SU-DHL-6 (cell line): ENCODE measurements around the gene ITGA1.

Experiments
- H2AFZ ChIP-seq: fragments of 200-600 bp; sonication (generic); 2 replicates; pipeline ENCODE4 v1.6.1; 2014; ENCODE audit warnings: low read depth, mild to moderate bottlenecking, moderate library complexity, mixed read lengths, antibody characterized with exemption, low read length; ENCODE audit not compliant: severe bottlenecking
- H3F3A ChIP-seq: fragments of 200-600 bp; shearing (Covaris generic); 2 replicates; pipeline ENCODE4 v1.6.0; 2016; ENCODE audit warnings: antibody characterized with exemption, mild to moderate bottlenecking; ENCODE audit not compliant: insufficient read depth
- H3K27ac ChIP-seq: fragments of 200-600 bp; sonication (generic); 2 replicates; pipeline ENCODE4 v1.5.1; 2016; ENCODE audit warnings: low read depth, mild to moderate bottlenecking, low read length, moderate library complexity, mixed read lengths
- H3K27me3 ChIP-seq: fragments of 200-600 bp; sonication (generic), shearing (Covaris generic); 2 replicates; pipeline ENCODE4 v1.6.0; 2014; ENCODE audit warnings: mild to moderate bottlenecking, low read length
- H3K36me3 ChIP-seq: fragments of 200-600 bp; sonication (generic); 2 replicates; pipeline ENCODE4 v1.6.1; 2014; ENCODE audit warnings: mild to moderate bottlenecking, low read length, mixed read lengths
- H3K4me2 ChIP-seq: fragments of 300-600, 200-600 bp; shearing (Covaris generic), sonication (generic); 2 replicates; pipeline ENCODE4 v1.6.0; 2014; ENCODE audit warnings: low read length, low read depth, mild to moderate bottlenecking; ENCODE audit not compliant: poor library complexity, severe bottlenecking
- H3K4me3 ChIP-seq: fragments of 200-600 bp; sonication (generic); 2 replicates; pipeline ENCODE4 v1.5.1; 2014; ENCODE audit warnings: antibody characterized with exemption, low read length, mild to moderate bottlenecking, mixed read lengths; ENCODE audit not compliant: insufficient read depth, poor library complexity, severe bottlenecking
- H3K79me2 ChIP-seq: fragments of 200-600 bp; sonication (generic); 2 replicates; pipeline ENCODE4 v1.6.1; 2014; ENCODE audit warnings: mild to moderate bottlenecking, low read length, moderate library complexity; ENCODE audit not compliant: insufficient read depth
- H3K9ac ChIP-seq: fragments of 200-600 bp; sonication (generic); 2 replicates; pipeline ENCODE4 v1.7.0; 2014; ENCODE audit warnings: mild to moderate bottlenecking, low read length
- H3K9me2 ChIP-seq: fragments of 200-600 bp; sonication (generic); replicated peaks from 2 replicates; pipeline ENCODE4 v1.6.1; 2014; ENCODE audit warnings: low read length; ENCODE audit not compliant: insufficient read depth
- H3K9me3 ChIP-seq: fragments of 200-600 bp; sonication (generic); 2 replicates; pipeline ENCODE4 v1.6.1; 2014; ENCODE audit warnings: low read length, mixed read lengths; ENCODE audit not compliant: insufficient read depth
- H4K20me1 ChIP-seq: fragments of 200-600 bp; sonication (generic); 2 replicates; pipeline ENCODE4 v1.6.1; 2014; ENCODE audit warnings: low read depth, mild to moderate bottlenecking, antibody characterized with exemption, low read length, moderate library complexity, mixed read lengths
- EZH2phosphoT487 ChIP-seq: fragments of 200-600 bp; sonication (generic), shearing (Covaris generic); conservative IDR thresholded peaks from 2 replicates; pipeline ENCODE4 v1.6.1; 2018; ENCODE audit warnings: mild to moderate bottlenecking, antibody characterized with exemption, low read length, moderate library complexity, mixed read lengths
- TF ChIP-seq, protein P1 (sequence below): fragments of 200-600 bp; sonication (generic); IDR thresholded peaks from one replicate; pipeline ENCODE4 v1.5.1; 2017; ENCODE audit warnings: antibody characterized with exemption, mild to moderate bottlenecking, low read length, moderate library complexity; ENCODE audit not compliant: insufficient read depth, poor library complexity, severe bottlenecking

Gene ITGA1

DNA sequence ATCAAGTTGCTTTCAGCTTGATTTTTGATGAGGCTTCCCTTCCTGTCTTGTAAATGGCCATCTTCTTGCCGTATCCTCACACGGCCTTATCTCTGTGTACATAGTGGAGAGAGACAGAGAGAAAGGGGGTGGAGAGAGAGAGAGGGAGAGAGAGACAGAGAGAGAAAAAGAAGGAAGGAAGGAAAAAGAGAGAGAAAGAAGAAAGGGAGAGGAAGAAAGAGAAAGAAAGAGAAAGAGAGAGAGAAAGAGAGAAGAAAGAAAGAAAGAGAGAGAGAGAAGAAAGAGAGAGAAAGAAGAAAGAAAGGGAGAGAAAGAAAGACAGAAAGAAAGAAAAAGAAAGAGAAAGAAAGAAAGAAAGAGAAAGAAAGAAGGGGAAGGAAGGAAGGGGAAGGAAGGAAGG, 46.6 kb downstream of the ITGA1 start:
- Histone ChIP-seq H2AFZ (no peak overlapping the region), H3K27ac (no peak overlapping the region), H3K9me3 (no peaks in the 10 kb centered on the region), H3K79me2 (no peaks in the 10 kb centered on the region), H3F3A (no peaks in the 10 kb centered on the region), H3K4me2 (no peak overlapping the region), H3K9ac (no peak overlapping the region), H4K20me1 (no peaks in the 10 kb centered on the region), H3K36me3 (no peaks in the 10 kb centered on the region), H3K27me3 (no peaks in the 10 kb centered on the region), H3K4me3 (no peak overlapping the region), H3K9me2 (no peaks in the 10 kb centered on the region)
- TF ChIP-seq EZH2phosphoT487, result no peak
- TF ChIP-seq, protein P1, sequence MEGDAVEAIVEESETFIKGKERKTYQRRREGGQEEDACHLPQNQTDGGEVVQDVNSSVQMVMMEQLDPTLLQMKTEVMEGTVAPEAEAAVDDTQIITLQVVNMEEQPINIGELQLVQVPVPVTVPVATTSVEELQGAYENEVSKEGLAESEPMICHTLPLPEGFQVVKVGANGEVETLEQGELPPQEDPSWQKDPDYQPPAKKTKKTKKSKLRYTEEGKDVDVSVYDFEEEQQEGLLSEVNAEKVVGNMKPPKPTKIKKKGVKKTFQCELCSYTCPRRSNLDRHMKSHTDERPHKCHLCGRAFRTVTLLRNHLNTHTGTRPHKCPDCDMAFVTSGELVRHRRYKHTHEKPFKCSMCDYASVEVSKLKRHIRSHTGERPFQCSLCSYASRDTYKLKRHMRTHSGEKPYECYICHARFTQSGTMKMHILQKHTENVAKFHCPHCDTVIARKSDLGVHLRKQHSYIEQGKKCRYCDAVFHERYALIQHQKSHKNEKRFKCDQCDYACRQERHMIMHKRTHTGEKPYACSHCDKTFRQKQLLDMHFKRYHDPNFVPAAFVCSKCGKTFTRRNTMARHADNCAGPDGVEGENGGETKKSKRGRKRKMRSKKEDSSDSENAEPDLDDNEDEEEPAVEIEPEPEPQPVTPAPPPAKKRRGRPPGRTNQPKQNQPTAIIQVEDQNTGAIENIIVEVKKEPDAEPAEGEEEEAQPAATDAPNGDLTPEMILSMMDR, result no peak

GRCh38 chr5:52837068-52837467, 49.4 kb downstream of the ITGA1 start:
- no peaks in the 10 kb centered on the region for H4K20me1 ChIP-seq
- H3K9me3 ChIP-seq, result no peaks in the 10 kb centered on the region
- H3K27me3 ChIP-seq, result no peaks in the 10 kb centered on the region
- TF ChIP-seq, protein P1, result no peak
- TF ChIP-seq EZH2phosphoT487, result no peak
- no peaks in the 10 kb centered on the region for H3K79me2 ChIP-seq
- H3K4me2 ChIP-seq, result no peak overlapping the region
- no peaks in the 10 kb centered on the region for H3F3A ChIP-seq
- H2AFZ ChIP-seq, result no peak overlapping the region
- no peak overlapping the region for H3K9ac ChIP-seq
- H3K36me3 ChIP-seq, result no peaks in the 10 kb centered on the region
- H3K27ac ChIP-seq, result no peak overlapping the region
- no peaks in the 10 kb centered on the region for H3K9me2 ChIP-seq
- no peak overlapping the region for H3K4me3 ChIP-seq

- Histone ChIP-seq H3K9me3 (no peaks in the 10 kb centered on the region), H3K9ac (no peak overlapping the region), H4K20me1 (no peaks in the 10 kb centered on the region), H3F3A (no peaks in the 10 kb centered on the region), H3K36me3 (no peaks in the 10 kb centered on the region), H3K79me2 (no peaks in the 10 kb centered on the region), H3K27ac (no peak overlapping the region), H3K27me3 (no peaks in the 10 kb centered on the region), H3K9me2 (no peaks in the 10 kb centered on the region), H2AFZ (no peak overlapping the region), H3K4me3 (no peak overlapping the region), H3K4me2 (no peak overlapping the region)
- TF ChIP-seq, protein P1, result no peak
- no peak for TF ChIP-seq EZH2phosphoT487
Measured at GRCh38 chr5:52837591-52838001, 49.9 kb downstream of the ITGA1 start.
